Stimulated activated CD8-positive, alpha-beta memory T cell treated with anti-CD3 and anti-CD28 coated beads, Interleukin-4, amount 100 ng/mL, for 48 hours (primary cell): ENCODE results near the gene PRR5L.
"Not testable (repeated sequence)": the region's sequence is repeated elsewhere in the genome, so short reads cannot be mapped to it uniquely, and the experiment has no call there.

Experiments used
- DNase-seq: peaks from one replicate; pipeline ENCODE4 v3.0.0-alpha.2; 2020

The PRR5L gene

GRCh38 chr11:36511062-36511461, 215.0 kb downstream of the PRR5L start:
- not testable (repeated sequence) for DNase-seq

- no peak for DNase-seq
These were observed 215.9 kb downstream of the PRR5L start for GRCh38 chr11:36512016-36512415.

- DNase-seq = no peak
These were observed 217.9 kb downstream of the PRR5L start for GRCh38 chr11:36513965-36514364.
